WTC11 (cell line): ENCODE measurements around the gene CNST. TPM values are rescaled to one million over a fixed set of nuclear protein-coding genes. Genes with fewer than 3 reads are reported as not detected.

Experiments
- ATAC-seq: fragments of 200-7000 bp; cut with Tn5 transposase; 2 replicates; pipeline ENCODE4 v1.10.0; 2021; ENCODE audit warnings: mild to moderate bottlenecking, moderate library complexity
- CTCF ChIA-PET: fragments of 300-600 bp; sonication (Branson Sonifier 250); formaldehyde crosslinking; loops from one replicate; lab custom pipeline; 2021; ENCODE audit warnings: antibody characterized with exemption; lab: Charles Lee
- POLR2A ChIA-PET: fragments of 350-600 bp; sonication (Branson Sonifier 250); formaldehyde crosslinking; loops from one replicate; lab custom pipeline; 2021; ENCODE audit warnings: antibody characterized with exemption; lab: Charles Lee
- DNase-seq: peaks from one replicate; pipeline ENCODE4 v3.0.0; 2021; ENCODE audit warnings: low spot score
- H3K27ac Mint-ChIP-seq: 2 replicates; pipeline ENCODE4 v1.8.0; 2021; ENCODE audit warnings: mixed read lengths
- H3K27me3 Mint-ChIP-seq: 2 replicates; pipeline ENCODE4 v1.8.0; 2021; ENCODE audit warnings: low read depth, mild to moderate bottlenecking, moderate library complexity, mixed read lengths
- H3K36me3 Mint-ChIP-seq: 2 replicates; pipeline ENCODE4 v1.8.0; 2021; ENCODE audit warnings: mixed read lengths
- H3K4me1 Mint-ChIP-seq: 2 replicates; pipeline ENCODE4 v1.8.0; 2022; ENCODE audit warnings: mixed read lengths
- H3K4me3 Mint-ChIP-seq: 2 replicates; pipeline ENCODE4 v1.8.0; 2021; ENCODE audit warnings: mild to moderate bottlenecking, moderate library complexity, mixed read lengths
- H3K9me3 Mint-ChIP-seq: 2 replicates; pipeline ENCODE4 v1.8.0; 2021; ENCODE audit warnings: mixed read lengths
- FOXJ3 ChIP-seq: sonication (generic); formaldehyde crosslinking; IDR thresholded peaks from 2 replicates; pipeline ENCODE4 v1.9.0; 2021; ENCODE audit warnings: missing genetic modification reagents, mild to moderate bottlenecking, borderline replicate concordance
- GRHL2 ChIP-seq: fragments of 250-450 bp; sonication (Bioruptor Pico); IDR thresholded peaks from 2 replicates; pipeline ENCODE4 v1.8.0; 2022; ENCODE audit warnings: mild to moderate bottlenecking, moderate library complexity; ENCODE audit not compliant: insufficient replicate concordance, severe bottlenecking
- IRF2 ChIP-seq: sonication (generic); formaldehyde crosslinking; IDR thresholded peaks from 2 replicates; pipeline ENCODE4 v1.8.0; 2022; ENCODE audit warnings: low read depth, missing genetic modification reagents, borderline replicate concordance
- JAZF1 ChIP-seq: fragments of 250-450 bp; sonication (Bioruptor Pico); IDR thresholded peaks from 2 replicates; pipeline ENCODE4 v1.9.0; 2021; ENCODE audit warnings: moderate library complexity, mild to moderate bottlenecking, inconsistent platforms
- JUN ChIP-seq: sonication (generic); formaldehyde crosslinking; IDR thresholded peaks from 2 replicates; pipeline ENCODE4 v1.8.0; 2023; ENCODE audit warnings: mild to moderate bottlenecking, missing genetic modification reagents
- NFYB ChIP-seq: sonication (generic); formaldehyde crosslinking; conservative IDR thresholded peaks from 2 replicates; pipeline ENCODE4 v1.8.0; 2022; ENCODE audit warnings: low read depth, missing genetic modification reagents
- OVOL2 ChIP-seq: fragments of 250-450 bp; sonication (Bioruptor Pico); IDR thresholded peaks from 2 replicates; pipeline ENCODE4 v1.9.0; 2021; ENCODE audit warnings: mild to moderate bottlenecking, borderline replicate concordance
- RORB ChIP-seq: fragments of 250-450 bp; sonication (Bioruptor Pico); IDR thresholded peaks from 2 replicates; pipeline ENCODE4 v1.9.0; 2021; ENCODE audit warnings: mild to moderate bottlenecking
- SOX15 ChIP-seq: fragments of 250-450 bp; sonication (Bioruptor Pico); IDR thresholded peaks from 2 replicates; pipeline ENCODE4 v1.9.0; 2021; ENCODE audit warnings: mild to moderate bottlenecking
- TCF7 ChIP-seq: sonication (generic); formaldehyde crosslinking; IDR thresholded peaks from 2 replicates; pipeline ENCODE4 v1.8.0; 2022; ENCODE audit warnings: mild to moderate bottlenecking, low read depth, missing genetic modification reagents, moderate library complexity
- ZNF219 ChIP-seq: sonication (generic); formaldehyde crosslinking; IDR thresholded peaks from 2 replicates; pipeline ENCODE4 v1.8.0; 2023; ENCODE audit warnings: missing genetic modification reagents, mild to moderate bottlenecking, borderline replicate concordance
- ZNF317 ChIP-seq: sonication (generic); formaldehyde crosslinking; IDR thresholded peaks from 2 replicates; pipeline ENCODE4 v1.8.1; 2023; ENCODE audit warnings: low read depth, mild to moderate bottlenecking, moderate library complexity, missing genetic modification reagents, borderline replicate concordance
- ZNF396 ChIP-seq: fragments of 250-450 bp; sonication (Bioruptor Pico); IDR thresholded peaks from 2 replicates; pipeline ENCODE4 v1.8.0; 2021; ENCODE audit warnings: mild to moderate bottlenecking, moderate library complexity, borderline replicate concordance
- ZNF423 ChIP-seq: fragments of 250-450 bp; sonication (Bioruptor Pico); IDR thresholded peaks from 2 replicates; pipeline ENCODE4 v2.1.2; 2022; ENCODE audit warnings: mild to moderate bottlenecking, moderate library complexity
- total RNA-seq: library from RNA; stranded (reverse); gene quantifications from 3 replicates; pipeline ENCODE4 v1.2.3, GENCODE V29; 2021
- TF ChIP-seq, protein P1 (sequence below): sonication (generic); formaldehyde crosslinking; IDR thresholded peaks from 2 replicates; pipeline ENCODE4 v1.8.0; 2022; ENCODE audit warnings: mild to moderate bottlenecking, missing genetic modification reagents
- TF ChIP-seq, protein P2 (sequence below): fragments of 250-450 bp; sonication (Bioruptor Pico); IDR thresholded peaks from 2 replicates; pipeline ENCODE4 v1.9.0; 2021; ENCODE audit warnings: mild to moderate bottlenecking
- TF ChIP-seq, protein P3 (sequence below): fragments of 200-600 bp; IDR thresholded peaks from 2 replicates; pipeline ENCODE4 v1.8.0; 2022; ENCODE audit warnings: antibody characterized with exemption
- TF ChIP-seq, protein P4 (sequence below): sonication (generic); formaldehyde crosslinking; IDR thresholded peaks from 2 replicates; pipeline ENCODE4 v1.8.0; 2022; ENCODE audit warnings: mild to moderate bottlenecking, missing genetic modification reagents
- TF ChIP-seq, protein P5 (sequence below): sonication (generic); formaldehyde crosslinking; IDR thresholded peaks from 2 replicates; pipeline ENCODE4 v1.8.1; 2023; ENCODE audit warnings: mild to moderate bottlenecking, moderate library complexity, missing genetic modification reagents
- TF ChIP-seq, protein P6 (sequence below): fragments of 250-450 bp; sonication (Bioruptor Pico); IDR thresholded peaks from 2 replicates; pipeline ENCODE4 v2.1.2; 2022; ENCODE audit warnings: mild to moderate bottlenecking, moderate library complexity

The CNST gene
- total RNA-seq, 1 experiment from 2014 or later: 18.4 TPM

DNA sequence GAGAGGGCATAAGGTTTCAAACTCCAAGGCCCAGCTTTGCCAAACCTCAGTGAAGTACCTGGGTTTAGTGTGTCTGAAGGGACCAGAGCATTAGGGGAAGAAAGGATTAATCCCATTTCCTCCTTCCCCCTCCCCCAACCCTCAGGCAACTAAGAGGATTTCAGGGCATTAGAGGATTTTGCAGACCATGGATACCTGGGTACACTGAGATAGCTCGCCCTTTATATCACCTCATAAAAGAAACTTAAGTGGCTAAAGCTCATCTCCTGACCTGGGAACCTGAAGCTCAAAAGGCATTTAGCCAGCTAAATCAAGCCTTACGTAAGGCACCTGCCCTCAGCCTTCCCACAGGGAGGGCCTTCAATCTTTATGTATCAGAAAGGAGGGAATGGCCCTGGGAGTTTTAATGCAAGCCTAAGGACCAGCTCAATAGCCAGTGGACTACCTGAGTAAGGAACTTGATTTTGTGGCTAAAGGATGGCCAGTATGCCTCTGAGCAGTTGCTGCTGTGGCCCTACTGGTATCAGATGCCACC is 32.8 kb upstream of the CNST start (continued):
- TF ChIP-seq TCF7 (no peak), NFYB (CRISPR knock-in tag) (no peak), ZNF396 (no peak), ZNF423 (no peak), RORB (CRISPR knock-in tag) (no peak), SOX15 (CRISPR knock-in tag) (no peak)
- TF ChIP-seq, protein P1, sequence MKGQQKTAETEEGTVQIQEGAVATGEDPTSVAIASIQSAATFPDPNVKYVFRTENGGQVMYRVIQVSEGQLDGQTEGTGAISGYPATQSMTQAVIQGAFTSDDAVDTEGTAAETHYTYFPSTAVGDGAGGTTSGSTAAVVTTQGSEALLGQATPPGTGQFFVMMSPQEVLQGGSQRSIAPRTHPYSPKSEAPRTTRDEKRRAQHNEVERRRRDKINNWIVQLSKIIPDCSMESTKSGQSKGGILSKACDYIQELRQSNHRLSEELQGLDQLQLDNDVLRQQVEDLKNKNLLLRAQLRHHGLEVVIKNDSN (CRISPR knock-in tag): no peak

DNA sequence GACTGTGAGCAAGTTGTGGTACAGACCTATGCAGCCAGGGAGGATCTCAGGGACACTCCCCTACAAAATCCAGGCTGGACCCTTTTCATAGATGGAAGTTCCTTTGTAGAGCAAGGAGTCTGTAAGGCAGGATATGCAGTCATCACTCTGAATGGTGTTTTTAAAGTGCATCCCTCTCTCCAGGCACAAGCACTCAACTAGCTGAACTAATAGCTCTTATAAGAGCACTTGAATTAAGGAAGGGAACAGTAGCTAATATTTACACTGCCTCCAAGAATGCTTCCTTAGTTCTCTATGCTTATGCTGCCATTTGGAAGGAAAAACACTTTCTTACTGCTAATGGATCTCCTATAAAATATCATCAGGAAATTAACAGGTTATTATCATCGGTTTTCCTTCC is 32.1 kb upstream of the CNST start:
- POLR2A ChIA-PET: no interaction called here
- Mint-ChIP-seq H3K9me3 (peaks cover 30% of the 10 kb centered on the region), H3K4me1 (peaks cover 6% of the 10 kb centered on the region), H3K27me3 (peaks cover 2% of the 10 kb centered on the region; the same call in 1 of the 2 replicates), H3K27ac (no peak overlapping the region), H3K4me3 (no peak overlapping the region), H3K36me3 (peaks cover 18% of the 10 kb centered on the region)
- ATAC-seq (no peak), DNase-seq (no peak)
- TF ChIP-seq IRF2 (CRISPR knock-in tag): no peak
- TF ChIP-seq, protein P2, sequence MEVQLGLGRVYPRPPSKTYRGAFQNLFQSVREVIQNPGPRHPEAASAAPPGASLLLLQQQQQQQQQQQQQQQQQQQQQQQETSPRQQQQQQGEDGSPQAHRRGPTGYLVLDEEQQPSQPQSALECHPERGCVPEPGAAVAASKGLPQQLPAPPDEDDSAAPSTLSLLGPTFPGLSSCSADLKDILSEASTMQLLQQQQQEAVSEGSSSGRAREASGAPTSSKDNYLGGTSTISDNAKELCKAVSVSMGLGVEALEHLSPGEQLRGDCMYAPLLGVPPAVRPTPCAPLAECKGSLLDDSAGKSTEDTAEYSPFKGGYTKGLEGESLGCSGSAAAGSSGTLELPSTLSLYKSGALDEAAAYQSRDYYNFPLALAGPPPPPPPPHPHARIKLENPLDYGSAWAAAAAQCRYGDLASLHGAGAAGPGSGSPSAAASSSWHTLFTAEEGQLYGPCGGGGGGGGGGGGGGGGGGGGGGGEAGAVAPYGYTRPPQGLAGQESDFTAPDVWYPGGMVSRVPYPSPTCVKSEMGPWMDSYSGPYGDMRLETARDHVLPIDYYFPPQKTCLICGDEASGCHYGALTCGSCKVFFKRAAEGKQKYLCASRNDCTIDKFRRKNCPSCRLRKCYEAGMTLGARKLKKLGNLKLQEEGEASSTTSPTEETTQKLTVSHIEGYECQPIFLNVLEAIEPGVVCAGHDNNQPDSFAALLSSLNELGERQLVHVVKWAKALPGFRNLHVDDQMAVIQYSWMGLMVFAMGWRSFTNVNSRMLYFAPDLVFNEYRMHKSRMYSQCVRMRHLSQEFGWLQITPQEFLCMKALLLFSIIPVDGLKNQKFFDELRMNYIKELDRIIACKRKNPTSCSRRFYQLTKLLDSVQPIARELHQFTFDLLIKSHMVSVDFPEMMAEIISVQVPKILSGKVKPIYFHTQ: no peak
- CTCF ChIA-PET: interaction anchor here (0.6 to 2.4 kb wide), 2 partner anchors 9 to 36 kb away, joined by 5 to 7 read pairs; no protein-coding TSS in a partner anchor

DNA sequence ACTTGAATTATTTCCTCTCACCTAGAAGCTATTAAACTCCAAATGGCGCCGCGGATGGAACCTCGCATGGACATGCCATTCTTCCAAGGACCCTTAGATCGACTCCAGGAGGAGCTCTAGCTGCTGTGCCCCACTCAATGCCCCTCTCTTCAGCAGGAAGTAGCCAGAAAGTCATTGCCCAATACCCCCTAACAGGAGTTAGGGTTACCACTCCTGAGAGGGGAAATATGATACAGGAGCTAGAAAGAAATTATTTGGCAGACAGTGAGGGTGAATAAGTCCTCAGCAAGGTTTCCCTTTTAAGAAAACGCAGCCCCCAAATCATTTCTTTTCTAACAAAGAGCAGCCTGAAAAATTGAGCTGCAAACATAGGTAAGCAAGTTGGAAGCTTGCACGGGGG is 28.8 kb upstream of the CNST start:
- ATAC-seq: peak; percentile 30; the same call in 1 of the 2 replicates
- Mint-ChIP-seq H3K36me3 (peaks cover 13% of the 10 kb centered on the region), H3K4me1 (peaks cover 6% of the 10 kb centered on the region), H3K9me3 (peaks cover 2% of the 10 kb centered on the region), H3K4me3 (no peak overlapping the region), H3K27ac (no peak overlapping the region; the same call in 1 of the 2 replicates), H3K27me3 (no peaks in the 10 kb centered on the region; the same call in 1 of the 2 replicates)
- DNase-seq: no peak
- TF ChIP-seq OVOL2 (CRISPR knock-in tag) (no peak), GRHL2 (CRISPR knock-in tag) (no peak), JAZF1 (CRISPR knock-in tag) (no peak)
- TF ChIP-seq, protein P3, sequence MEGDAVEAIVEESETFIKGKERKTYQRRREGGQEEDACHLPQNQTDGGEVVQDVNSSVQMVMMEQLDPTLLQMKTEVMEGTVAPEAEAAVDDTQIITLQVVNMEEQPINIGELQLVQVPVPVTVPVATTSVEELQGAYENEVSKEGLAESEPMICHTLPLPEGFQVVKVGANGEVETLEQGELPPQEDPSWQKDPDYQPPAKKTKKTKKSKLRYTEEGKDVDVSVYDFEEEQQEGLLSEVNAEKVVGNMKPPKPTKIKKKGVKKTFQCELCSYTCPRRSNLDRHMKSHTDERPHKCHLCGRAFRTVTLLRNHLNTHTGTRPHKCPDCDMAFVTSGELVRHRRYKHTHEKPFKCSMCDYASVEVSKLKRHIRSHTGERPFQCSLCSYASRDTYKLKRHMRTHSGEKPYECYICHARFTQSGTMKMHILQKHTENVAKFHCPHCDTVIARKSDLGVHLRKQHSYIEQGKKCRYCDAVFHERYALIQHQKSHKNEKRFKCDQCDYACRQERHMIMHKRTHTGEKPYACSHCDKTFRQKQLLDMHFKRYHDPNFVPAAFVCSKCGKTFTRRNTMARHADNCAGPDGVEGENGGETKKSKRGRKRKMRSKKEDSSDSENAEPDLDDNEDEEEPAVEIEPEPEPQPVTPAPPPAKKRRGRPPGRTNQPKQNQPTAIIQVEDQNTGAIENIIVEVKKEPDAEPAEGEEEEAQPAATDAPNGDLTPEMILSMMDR: no peak
- POLR2A ChIA-PET: no interaction called here
- CTCF ChIA-PET: no interaction called here

DNA sequence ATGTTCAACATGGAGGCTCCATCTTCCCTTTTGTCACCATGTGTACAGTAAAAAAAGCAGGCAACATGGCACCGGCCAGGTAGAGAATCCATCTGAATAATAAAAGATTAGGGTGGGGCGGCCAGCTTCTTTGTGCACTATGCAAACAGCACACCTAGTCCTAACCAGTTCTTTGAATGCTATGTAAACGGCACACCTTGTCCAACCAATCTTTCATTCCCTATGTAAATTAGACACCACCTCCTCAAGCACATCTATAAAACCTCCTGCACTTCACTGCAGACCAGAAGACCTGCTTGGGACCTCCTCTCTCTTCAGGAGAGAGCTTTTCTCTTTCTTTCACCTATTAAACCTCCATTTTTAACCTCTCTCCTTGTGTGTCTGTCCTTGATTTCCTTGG is 28.4 kb upstream of the CNST start:
- Mint-ChIP-seq H3K27me3 (no peaks in the 10 kb centered on the region; the same call in 1 of the 2 replicates), H3K36me3 (peaks cover 13% of the 10 kb centered on the region), H3K4me1 (peaks cover 6% of the 10 kb centered on the region), H3K27ac (peak overlapping the region; percentile 85), H3K9me3 (no peaks in the 10 kb centered on the region), H3K4me3 (no peak overlapping the region)
- ChIA-PET POLR2A (no interaction called here), CTCF (no interaction called here)
- DNase-seq (no peak), ATAC-seq (no peak)
- TF ChIP-seq JUN: no peak
- TF ChIP-seq, protein P4, sequence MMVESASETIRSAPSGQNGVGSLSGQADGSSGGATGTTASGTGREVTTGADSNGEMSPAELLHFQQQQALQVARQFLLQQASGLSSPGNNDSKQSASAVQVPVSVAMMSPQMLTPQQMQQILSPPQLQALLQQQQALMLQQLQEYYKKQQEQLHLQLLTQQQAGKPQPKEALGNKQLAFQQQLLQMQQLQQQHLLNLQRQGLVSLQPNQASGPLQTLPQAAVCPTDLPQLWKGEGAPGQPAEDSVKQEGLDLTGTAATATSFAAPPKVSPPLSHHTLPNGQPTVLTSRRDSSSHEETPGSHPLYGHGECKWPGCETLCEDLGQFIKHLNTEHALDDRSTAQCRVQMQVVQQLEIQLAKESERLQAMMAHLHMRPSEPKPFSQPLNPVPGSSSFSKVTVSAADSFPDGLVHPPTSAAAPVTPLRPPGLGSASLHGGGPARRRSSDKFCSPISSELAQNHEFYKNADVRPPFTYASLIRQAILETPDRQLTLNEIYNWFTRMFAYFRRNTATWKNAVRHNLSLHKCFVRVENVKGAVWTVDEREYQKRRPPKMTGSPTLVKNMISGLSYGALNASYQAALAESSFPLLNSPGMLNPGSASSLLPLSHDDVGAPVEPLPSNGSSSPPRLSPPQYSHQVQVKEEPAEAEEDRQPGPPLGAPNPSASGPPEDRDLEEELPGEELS: no peak
- TF ChIP-seq, protein P5, sequence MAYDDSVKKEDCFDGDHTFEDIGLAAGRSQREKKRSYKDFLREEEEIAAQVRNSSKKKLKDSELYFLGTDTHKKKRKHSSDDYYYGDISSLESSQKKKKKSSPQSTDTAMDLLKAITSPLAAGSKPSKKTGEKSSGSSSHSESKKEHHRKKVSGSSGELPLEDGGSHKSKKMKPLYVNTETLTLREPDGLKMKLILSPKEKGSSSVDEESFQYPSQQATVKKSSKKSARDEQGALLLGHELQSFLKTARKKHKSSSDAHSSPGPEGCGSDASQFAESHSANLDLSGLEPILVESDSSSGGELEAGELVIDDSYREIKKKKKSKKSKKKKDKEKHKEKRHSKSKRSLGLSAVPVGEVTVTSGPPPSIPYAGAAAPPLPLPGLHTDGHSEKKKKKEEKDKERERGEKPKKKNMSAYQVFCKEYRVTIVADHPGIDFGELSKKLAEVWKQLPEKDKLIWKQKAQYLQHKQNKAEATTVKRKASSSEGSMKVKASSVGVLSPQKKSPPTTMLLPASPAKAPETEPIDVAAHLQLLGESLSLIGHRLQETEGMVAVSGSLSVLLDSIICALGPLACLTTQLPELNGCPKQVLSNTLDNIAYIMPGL (CRISPR knock-in tag): no peak
- TF ChIP-seq ZNF219 (CRISPR knock-in tag): no peak
- TF ChIP-seq, protein P6, sequence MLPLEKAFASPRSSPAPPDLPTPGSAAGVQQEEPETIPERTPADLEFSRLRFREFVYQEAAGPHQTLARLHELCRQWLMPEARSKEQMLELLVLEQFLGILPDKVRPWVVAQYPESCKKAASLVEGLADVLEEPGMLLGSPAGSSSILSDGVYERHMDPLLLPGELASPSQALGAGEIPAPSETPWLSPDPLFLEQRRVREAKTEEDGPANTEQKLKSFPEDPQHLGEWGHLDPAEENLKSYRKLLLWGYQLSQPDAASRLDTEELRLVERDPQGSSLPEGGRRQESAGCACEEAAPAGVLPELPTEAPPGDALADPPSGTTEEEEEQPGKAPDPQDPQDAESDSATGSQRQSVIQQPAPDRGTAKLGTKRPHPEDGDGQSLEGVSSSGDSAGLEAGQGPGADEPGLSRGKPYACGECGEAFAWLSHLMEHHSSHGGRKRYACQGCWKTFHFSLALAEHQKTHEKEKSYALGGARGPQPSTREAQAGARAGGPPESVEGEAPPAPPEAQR (CRISPR knock-in tag): no peak
- no peak for TF ChIP-seq FOXJ3 (CRISPR knock-in tag)
- TF ChIP-seq ZNF317: no peak
